Activated naive CD8-positive, alpha-beta T cell (primary cell): ENCODE results near the gene SSTR5.

Experiments used
- H3K27ac Mint-ChIP-seq: one replicate; pipeline ENCODE4 v1.8.0; 2021; ENCODE audit warnings: mixed read lengths
- H3K27me3 Mint-ChIP-seq: one replicate; pipeline ENCODE4 v1.8.0; 2021; ENCODE audit warnings: mixed read lengths
- H3K36me3 Mint-ChIP-seq: one replicate; pipeline ENCODE4 v1.8.0; 2021; ENCODE audit warnings: mixed read lengths
- H3K4me1 Mint-ChIP-seq: one replicate; pipeline ENCODE4 v1.8.0; 2021; ENCODE audit warnings: low read depth, mixed read lengths
- H3K4me3 Mint-ChIP-seq: one replicate; pipeline ENCODE4 v1.8.0; 2021; ENCODE audit warnings: mild to moderate bottlenecking, mixed read lengths
- H3K9me3 Mint-ChIP-seq: one replicate; pipeline ENCODE4 v1.8.0; 2021; ENCODE audit warnings: low read depth, mixed read lengths

Gene SSTR5

DNA sequence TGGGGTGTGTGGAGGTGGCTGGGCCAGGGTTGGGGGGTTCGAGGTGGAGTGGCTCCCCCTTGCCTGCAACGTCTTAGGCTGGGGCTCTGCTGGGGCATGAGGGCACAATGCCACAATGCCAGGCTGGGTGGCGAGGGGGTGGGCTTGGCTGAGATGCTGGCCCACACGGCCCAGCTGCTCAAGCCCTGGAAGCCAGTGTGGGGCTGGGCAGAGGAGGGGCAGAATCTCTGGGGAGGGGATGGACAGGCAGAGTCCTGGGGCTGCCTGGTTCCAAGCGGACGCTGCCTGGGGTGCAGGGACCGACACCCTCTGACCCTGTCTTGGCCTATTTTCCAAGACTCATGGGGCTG lies 37.5 kb upstream of the SSTR5 start:
- Mint-ChIP-seq H3K27ac (no peak overlapping the region), H3K27me3 (no peaks in the 10 kb centered on the region), H3K9me3 (no peaks in the 10 kb centered on the region), H3K4me1 (no peaks in the 10 kb centered on the region), H3K36me3 (no peaks in the 10 kb centered on the region), H3K4me3 (no peak overlapping the region)

DNA sequence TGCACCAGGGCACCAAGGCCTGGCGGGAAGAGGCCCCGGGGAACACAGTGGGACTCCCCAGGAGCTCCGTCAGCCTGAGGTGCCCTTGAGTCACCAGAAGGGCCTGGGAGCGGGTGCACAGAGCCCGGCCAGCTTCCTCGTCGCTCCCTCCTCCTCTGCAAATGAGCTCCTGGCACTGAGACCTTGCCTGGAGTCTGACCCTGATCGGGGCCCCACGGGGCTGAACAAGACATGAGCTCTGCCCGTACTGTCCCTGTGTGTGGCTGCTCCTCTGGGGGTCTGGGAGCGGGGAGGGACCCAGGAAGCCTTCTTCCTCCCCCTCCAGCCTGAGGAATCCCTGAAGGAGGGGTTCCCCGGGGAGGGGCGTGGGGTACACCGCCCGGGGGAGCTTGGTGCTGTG lies 36.4 kb upstream of the SSTR5 start:
- Mint-ChIP-seq H3K4me3 (no peak overlapping the region), H3K27ac (no peak overlapping the region), H3K36me3 (no peaks in the 10 kb centered on the region), H3K4me1 (no peaks in the 10 kb centered on the region), H3K9me3 (no peaks in the 10 kb centered on the region), H3K27me3 (no peaks in the 10 kb centered on the region)

DNA sequence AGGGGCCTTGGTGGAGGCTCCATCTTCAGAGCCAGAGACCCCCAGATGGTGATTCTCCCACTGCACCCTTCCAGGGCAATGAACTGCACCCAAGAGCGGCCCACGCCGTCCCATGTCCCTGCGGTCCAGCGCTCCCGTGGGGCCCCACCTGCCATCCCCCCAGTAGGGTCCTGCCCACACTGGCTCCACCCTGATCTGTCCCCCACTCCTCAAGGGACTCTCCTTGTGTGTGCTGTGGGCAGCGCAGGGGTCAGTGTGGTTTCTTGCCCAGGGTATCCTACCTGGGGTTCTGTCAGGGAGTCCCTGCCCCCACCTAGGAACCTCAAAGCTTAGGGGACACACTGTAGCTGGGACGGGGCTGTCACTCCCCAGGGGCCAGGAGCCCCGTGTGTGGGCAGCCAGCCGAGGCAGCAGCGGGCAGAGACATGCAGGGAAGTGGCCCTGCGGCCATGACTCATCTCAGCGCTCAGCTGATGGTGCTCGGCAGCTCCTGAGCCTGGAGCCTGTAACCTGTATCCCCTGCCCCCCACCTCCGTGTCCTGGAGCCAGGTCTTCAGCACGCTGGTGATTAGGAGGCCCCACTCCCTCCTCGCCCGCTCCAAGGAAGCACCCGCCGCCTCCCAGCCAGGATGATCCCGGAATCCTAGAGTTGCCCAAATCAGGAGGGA lies 35.7 kb upstream of the SSTR5 start:
- Mint-ChIP-seq H3K9me3 (no peaks in the 10 kb centered on the region), H3K4me3 (no peak overlapping the region), H3K27me3 (no peaks in the 10 kb centered on the region), H3K4me1 (no peaks in the 10 kb centered on the region), H3K27ac (no peak overlapping the region), H3K36me3 (no peaks in the 10 kb centered on the region)

DNA sequence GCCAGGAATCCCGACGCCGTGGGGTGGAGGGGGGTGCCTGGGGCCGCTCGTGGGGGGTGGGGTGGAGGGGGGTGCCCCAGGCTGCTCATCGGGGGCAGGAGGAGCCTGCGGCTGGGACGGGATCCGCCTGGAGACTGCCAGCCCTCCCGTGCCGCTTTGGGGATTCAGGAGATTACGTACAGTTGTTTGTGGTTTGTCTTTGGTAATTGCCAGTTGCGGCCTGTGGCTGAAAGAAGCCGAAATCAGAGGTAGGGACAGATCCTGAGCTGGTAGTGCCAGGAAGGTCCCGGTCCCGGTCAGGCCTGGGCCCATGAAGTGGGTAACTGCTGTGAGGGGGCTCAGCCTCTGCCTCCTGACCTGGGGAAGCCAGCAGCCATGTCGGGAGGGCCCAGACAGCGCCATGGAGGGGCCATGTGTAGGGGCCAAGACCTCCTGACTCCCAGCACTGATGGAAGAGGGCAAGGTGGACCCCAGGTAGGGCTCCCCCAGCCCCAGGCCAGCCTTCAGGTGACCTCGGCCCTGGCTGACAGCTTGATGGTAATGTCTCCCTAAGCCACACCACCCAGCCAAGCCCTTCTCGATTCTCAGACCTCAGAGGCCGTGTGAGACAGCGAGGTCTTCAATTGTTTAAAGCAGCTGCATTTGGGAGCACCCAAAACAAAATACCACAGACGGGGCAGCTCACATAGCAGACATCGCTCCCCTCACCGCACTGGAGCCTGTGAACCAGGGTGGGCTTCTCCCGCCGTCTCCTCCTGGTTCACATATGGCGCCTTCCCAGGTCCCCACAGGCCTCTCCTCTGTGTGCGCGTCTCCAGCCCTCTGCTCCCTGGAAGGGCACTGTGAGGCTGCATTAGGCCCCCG lies 34.9 kb upstream of the SSTR5 start:
- H3K9me3 Mint-ChIP-seq: no peaks in the 10 kb centered on the region
- H3K4me1 Mint-ChIP-seq: no peaks in the 10 kb centered on the region
- peaks cover 2% of the 10 kb centered on the region for H3K27me3 Mint-ChIP-seq
- H3K4me3 Mint-ChIP-seq: no peak overlapping the region
- no peak overlapping the region for H3K27ac Mint-ChIP-seq
- H3K36me3 Mint-ChIP-seq: no peaks in the 10 kb centered on the region

DNA sequence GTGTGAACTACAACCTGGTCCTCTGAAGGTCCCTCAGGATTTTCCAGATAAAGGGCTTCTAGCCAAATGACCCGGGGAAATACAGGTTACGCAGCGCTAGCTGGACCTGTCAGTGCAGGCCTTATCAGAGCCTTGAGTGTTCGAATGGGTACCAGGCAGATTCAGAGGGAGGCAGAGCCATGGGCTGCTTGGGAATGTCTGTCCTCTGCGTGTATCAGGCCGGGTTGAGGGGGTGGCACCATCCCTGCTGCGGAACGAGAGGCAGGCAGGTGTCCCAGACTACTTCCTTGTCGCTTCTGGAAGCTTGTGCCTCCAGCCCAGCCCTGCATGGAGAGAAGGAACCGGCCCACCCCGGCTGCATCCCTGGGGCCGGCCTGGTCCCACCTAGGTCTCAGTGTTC lies 33.6 kb upstream of the SSTR5 start:
- H3K9me3 Mint-ChIP-seq: no peaks in the 10 kb centered on the region
- no peak overlapping the region for H3K27ac Mint-ChIP-seq

DNA sequence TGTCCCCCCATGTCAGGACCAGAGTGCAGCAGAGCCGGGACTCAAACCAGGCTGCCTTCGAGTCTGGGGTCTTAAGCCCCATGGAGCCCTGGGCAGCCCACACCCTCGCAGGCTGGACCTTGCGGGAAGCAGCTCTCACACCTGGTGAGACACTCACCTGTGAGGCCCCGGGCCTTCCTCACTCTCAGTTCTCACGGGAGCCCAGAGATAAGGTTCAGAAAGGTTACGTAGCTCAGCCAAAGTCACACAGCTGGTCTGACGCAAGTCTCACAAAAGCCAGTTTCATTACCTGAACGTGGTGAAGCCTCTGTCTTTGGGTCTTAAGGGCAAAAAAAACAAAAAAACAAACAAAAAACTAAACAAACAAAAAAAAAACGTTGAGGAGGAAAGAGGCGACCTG lies 32.8 kb upstream of the SSTR5 start:
- Mint-ChIP-seq H3K9me3 (no peaks in the 10 kb centered on the region), H3K27me3 (peaks cover 2% of the 10 kb centered on the region), H3K4me1 (no peaks in the 10 kb centered on the region), H3K4me3 (no peak overlapping the region), H3K36me3 (no peaks in the 10 kb centered on the region), H3K27ac (no peak overlapping the region)

More for the DNA sequence above, 33.6 kb upstream of the SSTR5 start:
- Mint-ChIP-seq H3K4me1 (no peaks in the 10 kb centered on the region), H3K36me3 (no peaks in the 10 kb centered on the region), H3K4me3 (no peak overlapping the region), H3K27me3 (peaks cover 2% of the 10 kb centered on the region)

DNA sequence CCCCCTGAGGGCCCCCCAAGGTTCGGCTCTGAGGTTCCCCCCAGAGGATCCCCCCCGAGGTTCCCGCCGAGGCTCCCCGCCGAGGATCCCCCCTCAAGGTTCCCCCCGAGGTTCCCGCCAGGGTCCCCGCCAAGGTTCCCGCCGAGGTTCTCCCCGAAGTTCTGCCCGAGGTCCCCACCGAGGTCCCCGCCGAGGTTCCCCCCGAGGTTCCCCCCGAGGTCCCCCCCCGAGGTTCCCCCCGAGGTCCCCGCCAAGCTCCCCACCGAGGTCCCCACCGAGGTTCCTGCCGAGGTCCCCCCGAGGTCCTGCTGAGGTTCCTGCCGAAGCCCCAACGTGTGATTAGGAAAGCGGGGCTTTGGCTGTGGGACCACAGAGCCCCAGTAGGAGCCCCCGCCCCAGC lies 32.2 kb upstream of the SSTR5 start:
- no peaks in the 10 kb centered on the region for H3K4me1 Mint-ChIP-seq
- no peaks in the 10 kb centered on the region for H3K9me3 Mint-ChIP-seq
- no peaks in the 10 kb centered on the region for H3K36me3 Mint-ChIP-seq
- H3K4me3 Mint-ChIP-seq: no peak overlapping the region
- H3K27me3 Mint-ChIP-seq: peaks cover 2% of the 10 kb centered on the region
- no peak overlapping the region for H3K27ac Mint-ChIP-seq

DNA sequence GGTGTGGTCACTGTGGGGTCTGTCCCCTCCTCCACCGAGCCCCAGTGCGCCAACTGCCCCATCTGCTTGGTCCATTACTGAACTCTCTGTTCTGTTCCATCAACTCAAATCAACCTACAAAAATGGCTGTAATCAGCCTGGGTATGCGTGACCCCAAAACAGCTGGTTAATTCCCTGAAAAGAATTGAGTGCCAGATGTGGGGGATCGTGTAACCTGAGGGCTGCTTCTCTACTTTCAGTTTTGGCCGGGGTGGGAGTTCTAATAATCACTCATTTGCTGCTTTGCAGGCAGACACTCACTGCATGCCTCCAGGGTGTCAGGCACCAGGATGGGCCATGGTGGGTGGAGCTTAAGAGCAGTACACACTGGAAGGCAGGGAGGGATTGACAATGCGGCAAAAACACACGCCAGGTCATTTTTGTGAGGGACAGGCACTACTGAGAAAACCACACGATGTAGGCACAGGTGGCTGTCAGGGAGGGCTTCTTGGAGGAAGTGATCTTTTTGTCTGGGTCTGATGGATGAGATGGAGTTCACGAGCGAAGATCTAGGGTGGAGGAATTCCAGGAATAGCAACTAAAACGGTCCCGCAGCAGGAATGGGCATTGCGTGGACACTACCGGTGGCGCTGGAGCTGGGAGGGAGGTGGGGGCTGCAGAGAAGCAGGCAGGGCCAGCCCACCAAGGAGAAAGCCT lies 30.4 kb upstream of the SSTR5 start:
- no peak overlapping the region for H3K27ac Mint-ChIP-seq
- no peaks in the 10 kb centered on the region for H3K9me3 Mint-ChIP-seq
- no peak overlapping the region for H3K4me3 Mint-ChIP-seq
- peaks cover 2% of the 10 kb centered on the region for H3K27me3 Mint-ChIP-seq
- H3K36me3 Mint-ChIP-seq: no peaks in the 10 kb centered on the region
- no peaks in the 10 kb centered on the region for H3K4me1 Mint-ChIP-seq

DNA sequence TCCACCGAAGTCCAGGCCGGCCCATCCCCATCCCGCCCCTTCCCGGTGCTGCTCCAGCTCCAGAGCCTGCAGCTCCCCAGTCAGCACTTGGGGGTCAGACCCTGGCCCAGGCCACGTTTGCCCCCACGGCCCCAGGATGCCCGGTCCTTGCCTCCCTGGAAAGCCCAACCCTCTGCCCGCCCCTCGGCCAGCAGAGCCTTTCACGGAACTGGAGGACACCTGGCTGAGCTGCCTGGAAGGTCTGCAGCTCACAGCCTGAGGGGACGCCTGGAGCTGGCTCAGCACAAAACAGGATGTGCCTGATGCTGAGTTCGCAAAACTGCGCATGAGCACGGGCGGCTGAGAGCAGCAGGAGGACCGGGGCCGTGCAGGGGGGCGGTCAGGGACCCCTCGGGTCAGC lies 29.7 kb upstream of the SSTR5 start:
- no peak overlapping the region for H3K4me3 Mint-ChIP-seq
- peaks cover 2% of the 10 kb centered on the region for H3K27me3 Mint-ChIP-seq
- no peaks in the 10 kb centered on the region for H3K9me3 Mint-ChIP-seq
- H3K27ac Mint-ChIP-seq: no peak overlapping the region
- H3K4me1 Mint-ChIP-seq: no peaks in the 10 kb centered on the region
- H3K36me3 Mint-ChIP-seq: no peaks in the 10 kb centered on the region

DNA sequence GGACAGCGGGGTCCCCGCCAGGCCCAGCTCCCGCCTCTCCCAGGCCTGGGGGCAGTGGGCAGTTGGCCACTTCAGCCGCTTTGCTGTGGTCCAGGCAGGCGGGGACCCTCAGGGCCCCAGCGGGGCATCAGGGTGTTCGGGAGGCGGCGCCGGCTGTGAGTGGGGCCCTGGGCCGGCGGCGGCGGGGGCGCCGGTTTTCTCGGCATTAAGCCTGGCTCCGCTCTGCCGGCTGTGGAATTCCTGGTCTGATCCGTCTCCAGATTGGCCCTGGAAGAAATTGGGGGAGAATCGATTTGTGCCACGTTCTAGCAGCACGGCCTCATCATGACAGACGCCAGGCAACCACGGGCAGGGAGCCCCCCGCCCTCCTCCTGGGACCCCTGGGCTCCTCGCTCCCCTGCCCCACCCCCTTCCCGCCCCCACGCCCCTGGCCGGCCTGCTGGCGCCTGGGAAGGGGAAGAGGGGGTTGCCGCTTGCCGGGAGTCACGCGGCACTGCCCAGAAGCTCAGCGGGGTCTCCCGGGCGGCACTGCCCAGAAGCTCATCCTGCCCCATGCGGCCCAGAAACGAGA lies 28.6 kb upstream of the SSTR5 start:
- H3K4me3 Mint-ChIP-seq: no peak overlapping the region
- H3K27ac Mint-ChIP-seq: no peak overlapping the region
- no peaks in the 10 kb centered on the region for H3K36me3 Mint-ChIP-seq
- no peaks in the 10 kb centered on the region for H3K9me3 Mint-ChIP-seq
- H3K27me3 Mint-ChIP-seq: peaks cover 2% of the 10 kb centered on the region
- no peaks in the 10 kb centered on the region for H3K4me1 Mint-ChIP-seq

DNA sequence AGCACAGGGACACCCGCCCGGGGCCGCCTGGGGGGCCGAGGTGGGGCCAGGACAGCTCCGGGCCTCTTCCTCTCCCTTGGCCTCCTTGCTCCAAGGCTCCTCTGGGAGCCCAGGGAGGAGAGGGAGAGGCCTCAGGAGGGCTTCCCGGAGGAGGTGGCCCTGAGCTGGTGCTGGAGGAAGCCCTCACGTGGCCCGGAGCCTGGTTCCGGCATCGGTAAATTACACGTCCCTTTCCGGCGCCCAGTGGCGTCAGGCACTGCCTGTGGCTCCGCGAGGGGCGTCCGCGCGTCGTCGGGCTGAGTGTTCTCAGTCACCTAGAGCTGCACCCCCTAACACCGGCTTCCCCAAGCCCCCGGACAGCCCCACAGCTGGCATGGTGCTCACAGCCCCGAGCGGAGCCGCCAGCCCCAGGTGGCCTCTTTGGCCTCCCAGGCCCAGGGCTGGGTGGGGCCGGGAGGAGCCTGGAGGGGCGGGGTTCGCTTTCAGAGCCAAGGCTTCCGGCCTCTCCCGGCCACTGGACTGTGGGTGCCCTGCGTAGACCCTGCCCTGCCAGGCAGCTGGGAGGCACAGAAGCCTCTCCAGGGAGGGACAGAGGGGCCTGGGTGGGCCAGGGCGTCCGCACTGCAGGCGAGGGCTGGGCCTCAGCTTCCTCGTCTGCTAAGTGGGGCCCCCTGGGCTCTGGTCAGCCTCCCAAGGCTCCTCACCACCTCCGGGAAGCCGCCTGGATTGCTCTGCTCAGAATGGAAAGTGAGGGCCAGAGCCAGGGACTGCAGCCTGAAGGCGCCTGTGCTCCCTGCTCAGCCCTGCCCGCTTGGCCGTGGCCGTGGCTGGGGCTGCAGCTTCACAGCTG lies 27.9 kb upstream of the SSTR5 start:
- Mint-ChIP-seq H3K27me3 (peaks cover 2% of the 10 kb centered on the region), H3K9me3 (no peaks in the 10 kb centered on the region), H3K4me3 (no peak overlapping the region), H3K4me1 (no peaks in the 10 kb centered on the region), H3K27ac (no peak overlapping the region), H3K36me3 (no peaks in the 10 kb centered on the region)

DNA sequence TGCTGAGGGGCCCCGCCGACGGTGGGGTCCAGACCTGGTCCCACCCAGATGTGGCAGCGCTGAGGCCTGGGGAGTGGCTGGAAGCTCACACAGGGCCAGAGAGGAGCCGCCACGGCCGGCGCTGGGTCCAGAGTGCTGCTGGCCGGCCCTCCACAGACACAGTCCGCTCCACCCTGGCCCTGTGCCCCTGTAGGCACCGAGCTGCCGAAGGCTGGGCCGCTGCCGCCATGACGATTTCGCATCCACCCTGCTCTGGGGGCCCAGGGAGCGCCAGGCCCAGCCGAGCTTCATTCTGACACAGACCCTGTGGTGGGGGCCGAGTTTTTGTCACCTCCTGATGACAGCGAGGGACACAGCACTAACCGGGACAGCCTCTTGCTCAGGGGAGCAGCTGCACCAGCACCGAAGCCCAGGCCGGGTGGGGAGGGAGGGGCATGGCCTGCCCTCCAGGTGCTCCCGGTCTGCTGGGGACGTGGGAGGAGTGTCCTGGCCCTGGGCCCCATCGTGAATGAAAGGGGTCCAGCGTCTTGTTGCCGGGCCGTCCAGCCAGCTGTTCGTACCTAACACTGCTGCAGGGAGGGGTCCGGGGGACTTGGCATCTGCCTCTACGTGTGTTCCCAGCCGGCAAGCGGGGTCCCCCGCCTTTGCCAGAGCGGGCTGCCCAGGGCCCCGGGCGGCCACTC lies 27.1 kb upstream of the SSTR5 start:
- Mint-ChIP-seq H3K27me3 (peaks cover 2% of the 10 kb centered on the region), H3K27ac (no peak overlapping the region), H3K4me1 (no peaks in the 10 kb centered on the region), H3K9me3 (no peaks in the 10 kb centered on the region), H3K4me3 (no peak overlapping the region), H3K36me3 (no peaks in the 10 kb centered on the region)

DNA sequence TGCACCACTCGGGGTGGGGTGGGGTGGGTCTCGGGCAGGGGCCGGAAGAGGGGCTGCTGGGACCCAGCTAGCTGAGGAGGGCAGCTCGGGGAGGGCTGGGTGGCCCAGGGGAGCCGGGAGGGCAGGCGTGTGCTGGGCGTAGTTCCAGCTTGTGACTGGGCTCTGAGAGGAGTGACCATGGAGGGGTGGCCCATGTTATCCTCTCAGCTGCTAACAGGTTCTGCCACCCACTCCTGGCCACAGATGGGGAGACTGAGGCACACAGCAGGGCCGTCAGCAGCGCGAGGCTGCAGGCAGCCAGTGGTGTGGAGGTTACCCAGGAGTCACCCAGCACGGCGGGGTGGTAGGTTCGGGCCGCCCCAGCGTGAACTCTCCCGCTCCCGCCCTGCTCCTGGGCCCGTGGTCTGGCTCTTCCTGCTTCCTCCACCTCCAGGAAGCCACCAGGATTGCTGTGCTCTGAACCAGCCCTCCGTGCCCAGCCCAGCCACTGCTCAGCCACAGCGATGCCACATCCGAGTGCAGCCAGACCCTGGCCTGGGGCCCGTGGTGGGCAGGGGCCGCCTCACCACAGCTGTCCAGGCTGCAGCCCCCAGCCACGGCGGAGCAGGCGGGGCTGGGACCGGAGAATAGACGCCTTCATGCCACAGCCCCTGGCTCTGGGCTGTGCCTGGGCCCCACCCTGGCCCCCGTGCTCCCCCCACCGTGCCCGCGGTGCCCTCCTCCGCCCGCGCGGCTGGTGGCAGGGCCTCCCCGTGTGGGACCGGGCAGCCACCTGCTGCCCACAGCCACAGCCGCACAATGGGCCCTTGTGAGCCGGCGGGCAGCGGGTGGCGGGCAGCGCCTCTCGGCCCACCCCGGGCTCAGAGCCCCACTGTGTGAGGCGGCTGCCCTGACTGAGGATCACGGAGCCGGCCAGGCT lies 26.3 kb upstream of the SSTR5 start:
- Mint-ChIP-seq H3K36me3 (no peaks in the 10 kb centered on the region), H3K27ac (no peak overlapping the region), H3K4me1 (no peaks in the 10 kb centered on the region), H3K4me3 (no peak overlapping the region), H3K9me3 (no peaks in the 10 kb centered on the region), H3K27me3 (peaks cover 2% of the 10 kb centered on the region)
